WTC11 (cell line): ENCODE data around the gene LDLRAD4. TPM values are rescaled to one million over a fixed set of nuclear protein-coding genes. Genes with fewer than 3 reads are reported as not detected.

Source experiments
- ATAC-seq: fragments of 200-7000 bp; cut with Tn5 transposase; 2 replicates; pipeline ENCODE4 v1.10.0; 2021; ENCODE audit warnings: mild to moderate bottlenecking, moderate library complexity
- CTCF ChIA-PET: fragments of 300-600 bp; sonication (Branson Sonifier 250); formaldehyde crosslinking; loops from one replicate; lab custom pipeline; 2021; ENCODE audit warnings: antibody characterized with exemption; lab: Charles Lee
- POLR2A ChIA-PET: fragments of 350-600 bp; sonication (Branson Sonifier 250); formaldehyde crosslinking; loops from one replicate; lab custom pipeline; 2021; ENCODE audit warnings: antibody characterized with exemption; lab: Charles Lee
- DNase-seq: peaks from one replicate; pipeline ENCODE4 v3.0.0; 2021; ENCODE audit warnings: low spot score
- H3K27ac Mint-ChIP-seq: 2 replicates; pipeline ENCODE4 v1.8.0; 2021; ENCODE audit warnings: mixed read lengths
- H3K27me3 Mint-ChIP-seq: 2 replicates; pipeline ENCODE4 v1.8.0; 2021; ENCODE audit warnings: low read depth, mild to moderate bottlenecking, moderate library complexity, mixed read lengths
- H3K36me3 Mint-ChIP-seq: 2 replicates; pipeline ENCODE4 v1.8.0; 2021; ENCODE audit warnings: mixed read lengths
- H3K4me1 Mint-ChIP-seq: 2 replicates; pipeline ENCODE4 v1.8.0; 2022; ENCODE audit warnings: mixed read lengths
- H3K4me3 Mint-ChIP-seq: 2 replicates; pipeline ENCODE4 v1.8.0; 2021; ENCODE audit warnings: mild to moderate bottlenecking, moderate library complexity, mixed read lengths
- H3K9me3 Mint-ChIP-seq: 2 replicates; pipeline ENCODE4 v1.8.0; 2021; ENCODE audit warnings: mixed read lengths
- AR ChIP-seq: fragments of 250-450 bp; sonication (Bioruptor Pico); IDR thresholded peaks from 2 replicates; pipeline ENCODE4 v1.9.0; 2021; ENCODE audit warnings: mild to moderate bottlenecking
- ATF3 ChIP-seq: sonication (generic); formaldehyde crosslinking; conservative IDR thresholded peaks from 2 replicates; pipeline ENCODE4 v1.8.1; 2022; ENCODE audit warnings: mild to moderate bottlenecking, missing genetic modification reagents
- CREM ChIP-seq: sonication (generic); formaldehyde crosslinking; IDR thresholded peaks from 2 replicates; pipeline ENCODE4 v1.8.1; 2022; ENCODE audit warnings: mild to moderate bottlenecking, missing genetic modification reagents, moderate library complexity
- E2F1 ChIP-seq: sonication (generic); formaldehyde crosslinking; IDR thresholded peaks from 2 replicates; pipeline ENCODE4 v1.8.0; 2022; ENCODE audit warnings: mild to moderate bottlenecking, missing genetic modification reagents
- E2F5 ChIP-seq: sonication (generic); formaldehyde crosslinking; IDR thresholded peaks from 2 replicates; pipeline ENCODE4 v1.8.1; 2022; ENCODE audit warnings: mild to moderate bottlenecking, moderate library complexity, missing genetic modification reagents
- EMX1 ChIP-seq: fragments of 250-450 bp; sonication (Bioruptor Pico); IDR thresholded peaks from 2 replicates; pipeline ENCODE4 v1.8.0; 2021; ENCODE audit warnings: mild to moderate bottlenecking
- ERG ChIP-seq: fragments of 250-450 bp; sonication (Bioruptor Pico); IDR thresholded peaks from 2 replicates; pipeline ENCODE4 v1.8.0; 2021; ENCODE audit warnings: mild to moderate bottlenecking
- FOXP1 ChIP-seq: sonication (generic); formaldehyde crosslinking; IDR thresholded peaks from 2 replicates; pipeline ENCODE4 v1.8.0; 2022; ENCODE audit warnings: missing genetic modification reagents, mild to moderate bottlenecking, moderate library complexity, borderline replicate concordance
- FOXP4 ChIP-seq: sonication (generic); formaldehyde crosslinking; IDR thresholded peaks from 2 replicates; pipeline ENCODE4 v1.8.0; 2022; ENCODE audit warnings: mild to moderate bottlenecking, missing genetic modification reagents
- IRF1 ChIP-seq: sonication (generic); formaldehyde crosslinking; IDR thresholded peaks from 2 replicates; pipeline ENCODE4 v1.8.0; 2023; ENCODE audit warnings: missing genetic modification reagents
- IRF2 ChIP-seq: sonication (generic); formaldehyde crosslinking; IDR thresholded peaks from 2 replicates; pipeline ENCODE4 v1.8.0; 2022; ENCODE audit warnings: low read depth, missing genetic modification reagents, borderline replicate concordance
- JUN ChIP-seq: sonication (generic); formaldehyde crosslinking; IDR thresholded peaks from 2 replicates; pipeline ENCODE4 v1.8.0; 2023; ENCODE audit warnings: mild to moderate bottlenecking, missing genetic modification reagents
- NR3C1 ChIP-seq: sonication (generic); formaldehyde crosslinking; conservative IDR thresholded peaks from 2 replicates; pipeline ENCODE4 v1.8.1; 2023; ENCODE audit warnings: low read depth, mild to moderate bottlenecking, missing genetic modification reagents
- PREB ChIP-seq: sonication (generic); formaldehyde crosslinking; IDR thresholded peaks from 2 replicates; pipeline ENCODE4 v1.8.1; 2022; ENCODE audit warnings: mild to moderate bottlenecking, missing genetic modification reagents, moderate library complexity, borderline replicate concordance
- TCF7 ChIP-seq: sonication (generic); formaldehyde crosslinking; IDR thresholded peaks from 2 replicates; pipeline ENCODE4 v1.8.0; 2022; ENCODE audit warnings: mild to moderate bottlenecking, low read depth, missing genetic modification reagents, moderate library complexity
- TEAD1 ChIP-seq: sonication (generic); formaldehyde crosslinking; IDR thresholded peaks from 2 replicates; pipeline ENCODE4 v1.8.0; 2022; ENCODE audit warnings: mild to moderate bottlenecking, missing genetic modification reagents
- ZNF121 ChIP-seq: sonication (generic); formaldehyde crosslinking; IDR thresholded peaks from 2 replicates; pipeline ENCODE4 v1.8.0; 2023; ENCODE audit warnings: missing genetic modification reagents
- ZNF138 ChIP-seq: sonication (generic); formaldehyde crosslinking; conservative IDR thresholded peaks from 2 replicates; pipeline ENCODE4 v1.8.1; 2022; ENCODE audit warnings: mild to moderate bottlenecking, moderate library complexity, missing genetic modification reagents
- ZNF219 ChIP-seq: sonication (generic); formaldehyde crosslinking; IDR thresholded peaks from 2 replicates; pipeline ENCODE4 v1.8.0; 2023; ENCODE audit warnings: missing genetic modification reagents, mild to moderate bottlenecking, borderline replicate concordance
- ZNF416 ChIP-seq: fragments of 250-450 bp; sonication (Bioruptor Pico); IDR thresholded peaks from 2 replicates; pipeline ENCODE4 v1.9.0; 2021; ENCODE audit warnings: mild to moderate bottlenecking, inconsistent platforms
- total RNA-seq: library from RNA; stranded (reverse); gene quantifications from 3 replicates; pipeline ENCODE4 v1.2.3, GENCODE V29; 2021

The LDLRAD4 gene
- total RNA-seq, 1 experiment from 2014 or later = 6.2 TPM

GRCh38 chr18:13551841-13552733 is 333.5 kb downstream of the LDLRAD4 start:
- Mint-ChIP-seq H3K27me3 (no peaks in the 10 kb centered on the region), H3K4me1 (no peaks in the 10 kb centered on the region), H3K36me3 (no peaks in the 10 kb centered on the region), H3K4me3 (no peak overlapping the region), H3K9me3 (peaks cover 4% of the 10 kb centered on the region; the same call in 1 of the 2 replicates), H3K27ac (no peak overlapping the region)
- TF ChIP-seq ZNF219 (CRISPR knock-in tag) (no peak), ZNF121 (CRISPR knock-in tag) (no peak), ZNF416 (CRISPR knock-in tag) (no peak), IRF1 (CRISPR knock-in tag) (no peak), TEAD1 (CRISPR knock-in tag) (no peak), TCF7 (CRISPR knock-in tag) (no peak), CREM (CRISPR knock-in tag) (no peak), E2F5 (CRISPR knock-in tag) (no peak), NR3C1 (no peak), FOXP4 (CRISPR knock-in tag) (no peak), E2F1 (CRISPR knock-in tag) (no peak), ZNF138 (CRISPR knock-in tag) (no peak), JUN (CRISPR knock-in tag) (no peak), ERG (CRISPR knock-in tag) (no peak), EMX1 (CRISPR knock-in tag) (no peak), PREB (CRISPR knock-in tag) (no peak), AR (no peak), FOXP1 (CRISPR knock-in tag) (no peak), ATF3 (CRISPR knock-in tag) (no peak), IRF2 (CRISPR knock-in tag) (no peak)
- CTCF ChIA-PET = interaction anchor here (1.0 kb wide), 1 partner anchor 393 kb away, joined by 3 read pairs; no protein-coding TSS in a partner anchor
- POLR2A ChIA-PET = no interaction called here
- DNase-seq (no peak), ATAC-seq (no peak)
